Breast epithelium (tissue), 4 donors: ENCODE measurements around the gene SLC7A9. TPM values are rescaled to one million over a fixed set of nuclear protein-coding genes. Genes with fewer than 3 reads are reported as not detected.

ENCODE experiments used
- DNase-seq, 2 donors: peaks; one replicate each; pipeline ENCODE4 v3.0.0-alpha.2; 2019; ENCODE audit warnings: low spot score in 2 of 2
- H3K27ac ChIP-seq, 2 donors: fragments of 200-600 bp; sonication (generic) in 1 of 2; one replicate each; pipeline ENCODE4 v1.5.1; 2016 to 2019; ENCODE audit warnings: mild to moderate bottlenecking in 1 of 2
- H3K27me3 ChIP-seq, 2 donors: fragments of 200-600 bp; sonication (generic) in 1 of 2; one replicate each; pipeline versions ENCODE4 v1.5.1 to v1.6.0; 2017 to 2019; ENCODE audit warnings: control low read depth in 1 of 2, mild to moderate bottlenecking in 1 of 2
- H3K36me3 ChIP-seq: fragments of 200-600 bp; one replicate; pipeline ENCODE4 v1.5.1; 2019
- H3K4me1 ChIP-seq, 2 donors: fragments of 200-600 bp; sonication (generic); one replicate each; pipeline ENCODE4 v1.5.1; 2016 to 2019; ENCODE audit warnings: control low read depth in 1 of 2
- H3K4me3 ChIP-seq, 3 donors: fragments of 200-600 bp; sonication (generic); 1 replicate in 2 of 3; 2 replicates in 1 of 3; pipeline ENCODE4 v1.5.1; 2016 to 2019; ENCODE audit warnings: mild to moderate bottlenecking in 3 of 3, moderate library complexity in 2 of 3
- H3K9me3 ChIP-seq, 2 donors: fragments of 200-600 bp; sonication (generic) in 1 of 2; one replicate each; pipeline ENCODE4 v1.5.1; 2016 to 2019; ENCODE audit warnings: control low read depth in 1 of 2
- CTCF ChIP-seq, 3 donors: fragments of 450-650 bp; IDR thresholded peaks; one replicate each; pipeline ENCODE4 v1.5.1; 2016 to 2017; ENCODE audit warnings: antibody characterized with exemption in 3 of 3, mild to moderate bottlenecking in 3 of 3, moderate library complexity in 3 of 3
- POLR2A ChIP-seq: fragments of 450-650 bp; IDR thresholded peaks from one replicate; pipeline ENCODE4 v1.6.1; 2016; ENCODE audit warnings: antibody characterized with exemption, mild to moderate bottlenecking, moderate library complexity
- POLR2AphosphoS5 ChIP-seq, 3 donors: sonication (generic); formaldehyde crosslinking; IDR thresholded peaks; one replicate each; pipeline ENCODE4 v1.6.1; 2017; ENCODE audit warnings: antibody characterized with exemption in 3 of 3
- intact Hi-C: fragments of 100-400 bp; cut with DNase I; formaldehyde crosslinking; loops from one replicate; pipeline ENCODE4 v1.15.1; 2023; ENCODE audit warnings: low total_unique reads
- total RNA-seq, 3 donors: library from RNA; depleted of rRNA; stranded (reverse); fragments of >200 nt; gene quantifications; one replicate each; pipeline ENCODE4 v1.1.0, GENCODE V29; 2016

SLC7A9 gene
- total RNA-seq, 3 donors from 2014 or later: 0.29 to 0.48 (median 0.33) TPM

GRCh38 chr19:32810452-32810851, 59.1 kb downstream of the SLC7A9 start:
- Histone ChIP-seq H3K36me3 (no peaks in the 10 kb centered on the region), H3K4me1 (no peaks in the 10 kb centered on the region), H3K9me3 (no peaks in the 10 kb centered on the region), H3K27ac (no peak overlapping the region), H3K4me3 (no peak overlapping the region), H3K27me3 (no peaks in the 10 kb centered on the region)
- TF ChIP-seq POLR2A (no peak), POLR2AphosphoS5 (IDR thresholded peaks at IDR 0.05) (no peak), CTCF (IDR thresholded peaks at IDR 0.05) (no peak)
- DNase-seq: no peak
- intact Hi-C loops: no loop called here

GRCh38 chr19:32809754-32810153, 59.8 kb downstream of the SLC7A9 start:
- Histone ChIP-seq H3K27me3 (no peaks in the 10 kb centered on the region), H3K4me3 (peak overlapping the region in 1 of 3 donors; percentile 5), H3K4me1 (no peaks in the 10 kb centered on the region), H3K27ac (no peak overlapping the region), H3K9me3 (no peaks in the 10 kb centered on the region), H3K36me3 (no peaks in the 10 kb centered on the region)
- DNase-seq: no peak
- no peak for TF ChIP-seq CTCF (IDR thresholded peaks at IDR 0.05)
- intact Hi-C loops: no loop called here

- Histone ChIP-seq H3K4me3 (peak overlapping the region in 1 of 3 donors; percentile 5), H3K4me1 (no peaks in the 10 kb centered on the region), H3K27ac (no peak overlapping the region), H3K36me3 (no peaks in the 10 kb centered on the region), H3K27me3 (no peaks in the 10 kb centered on the region), H3K9me3 (no peaks in the 10 kb centered on the region)
- TF ChIP-seq POLR2AphosphoS5 (IDR thresholded peaks at IDR 0.05) (no peak), POLR2A (no peak), CTCF (IDR thresholded peaks at IDR 0.05) (no peak)
- no peak for DNase-seq
- intact Hi-C loops: no loop called here
These were observed 60.3 kb downstream of the SLC7A9 start for GRCh38 chr19:32809254-32809653.

- H3K27ac ChIP-seq: no peak overlapping the region
- intact Hi-C loops: no loop called here
- no peaks in the 10 kb centered on the region for H3K9me3 ChIP-seq
- no peaks in the 10 kb centered on the region for H3K27me3 ChIP-seq
- H3K4me3 ChIP-seq: no peak overlapping the region
- no peaks in the 10 kb centered on the region for H3K36me3 ChIP-seq
- no peak for DNase-seq
- no peaks in the 10 kb centered on the region for H3K4me1 ChIP-seq
- TF ChIP-seq POLR2AphosphoS5 (IDR thresholded peaks at IDR 0.05) (no peak), CTCF (IDR thresholded peaks at IDR 0.05) (no peak), POLR2A (no peak)
These were observed 61.3 kb downstream of the SLC7A9 start for GRCh38 chr19:32808236-32808635.

GRCh38 chr19:32802840-32803239, 66.7 kb downstream of the SLC7A9 start:
- no peak for DNase-seq
- intact Hi-C loops: no loop called here

More at GRCh38 chr19:32802840-32803239, 66.7 kb downstream of the SLC7A9 start:
- Histone ChIP-seq H3K27ac (no peak overlapping the region), H3K9me3 (no peaks in the 10 kb centered on the region), H3K27me3 (no peaks in the 10 kb centered on the region), H3K36me3 (no peaks in the 10 kb centered on the region), H3K4me3 (no peak overlapping the region), H3K4me1 (no peaks in the 10 kb centered on the region)
- TF ChIP-seq POLR2A (no peak), POLR2AphosphoS5 (IDR thresholded peaks at IDR 0.05) (no peak), CTCF (IDR thresholded peaks at IDR 0.05) (no peak)
